Measurements from ENCODE around the gene ESRRA. TPM values are rescaled to one million over a fixed set of nuclear protein-coding genes. Genes with fewer than 3 reads are reported as not detected.
A peak's percentile ranks its signal among the peaks of the same experiment; 100 is the strongest.
"Not testable (repeated sequence)": the region's sequence is repeated elsewhere in the genome, so short reads cannot be mapped to it uniquely, and the experiment has no call there.

Gene ESRRA
- total and polyA plus RNA-seq, 9 of the 15 experiments (the other 6 are each of a cell fraction or from before 2014, with no cell fraction given) = 0.27 to 89.7 (median 23.7) TPM

DNA sequence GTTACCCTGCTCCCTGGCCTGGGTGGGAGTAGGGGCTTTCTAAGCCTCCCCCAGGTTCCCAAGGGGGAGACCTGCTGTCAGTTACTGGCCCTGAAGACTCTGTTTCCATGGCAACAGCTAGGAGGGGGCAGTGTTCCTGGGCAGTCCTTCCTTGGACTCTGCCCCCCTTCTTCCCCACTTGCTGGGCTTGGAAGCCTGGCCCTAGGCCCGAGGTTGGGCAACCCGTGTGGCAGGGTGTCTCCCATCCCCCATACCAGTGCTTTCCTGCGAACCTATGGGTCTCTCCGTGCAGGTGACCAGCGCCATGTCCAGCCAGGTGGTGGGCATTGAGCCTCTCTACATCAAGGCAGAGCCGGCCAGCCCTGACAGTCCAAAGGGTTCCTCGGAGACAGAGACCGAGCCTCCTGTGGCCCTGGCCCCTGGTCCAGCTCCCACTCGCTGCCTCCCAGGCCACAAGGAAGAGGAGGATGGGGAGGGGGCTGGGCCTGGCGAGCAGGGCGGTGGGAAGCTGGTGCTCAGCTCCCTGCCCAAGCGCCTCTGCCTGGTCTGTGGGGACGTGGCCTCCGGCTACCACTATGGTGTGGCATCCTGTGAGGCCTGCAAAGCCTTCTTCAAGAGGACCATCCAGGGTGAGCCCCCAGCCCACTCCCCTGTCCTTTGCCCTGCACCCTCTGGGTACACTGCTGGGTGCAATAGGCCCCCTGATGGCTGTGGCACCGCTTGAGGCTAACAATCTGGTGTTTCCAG lies 1.7 kb downstream of the ESRRA start (continued):
- TF ChIP-seq, protein P1, sequence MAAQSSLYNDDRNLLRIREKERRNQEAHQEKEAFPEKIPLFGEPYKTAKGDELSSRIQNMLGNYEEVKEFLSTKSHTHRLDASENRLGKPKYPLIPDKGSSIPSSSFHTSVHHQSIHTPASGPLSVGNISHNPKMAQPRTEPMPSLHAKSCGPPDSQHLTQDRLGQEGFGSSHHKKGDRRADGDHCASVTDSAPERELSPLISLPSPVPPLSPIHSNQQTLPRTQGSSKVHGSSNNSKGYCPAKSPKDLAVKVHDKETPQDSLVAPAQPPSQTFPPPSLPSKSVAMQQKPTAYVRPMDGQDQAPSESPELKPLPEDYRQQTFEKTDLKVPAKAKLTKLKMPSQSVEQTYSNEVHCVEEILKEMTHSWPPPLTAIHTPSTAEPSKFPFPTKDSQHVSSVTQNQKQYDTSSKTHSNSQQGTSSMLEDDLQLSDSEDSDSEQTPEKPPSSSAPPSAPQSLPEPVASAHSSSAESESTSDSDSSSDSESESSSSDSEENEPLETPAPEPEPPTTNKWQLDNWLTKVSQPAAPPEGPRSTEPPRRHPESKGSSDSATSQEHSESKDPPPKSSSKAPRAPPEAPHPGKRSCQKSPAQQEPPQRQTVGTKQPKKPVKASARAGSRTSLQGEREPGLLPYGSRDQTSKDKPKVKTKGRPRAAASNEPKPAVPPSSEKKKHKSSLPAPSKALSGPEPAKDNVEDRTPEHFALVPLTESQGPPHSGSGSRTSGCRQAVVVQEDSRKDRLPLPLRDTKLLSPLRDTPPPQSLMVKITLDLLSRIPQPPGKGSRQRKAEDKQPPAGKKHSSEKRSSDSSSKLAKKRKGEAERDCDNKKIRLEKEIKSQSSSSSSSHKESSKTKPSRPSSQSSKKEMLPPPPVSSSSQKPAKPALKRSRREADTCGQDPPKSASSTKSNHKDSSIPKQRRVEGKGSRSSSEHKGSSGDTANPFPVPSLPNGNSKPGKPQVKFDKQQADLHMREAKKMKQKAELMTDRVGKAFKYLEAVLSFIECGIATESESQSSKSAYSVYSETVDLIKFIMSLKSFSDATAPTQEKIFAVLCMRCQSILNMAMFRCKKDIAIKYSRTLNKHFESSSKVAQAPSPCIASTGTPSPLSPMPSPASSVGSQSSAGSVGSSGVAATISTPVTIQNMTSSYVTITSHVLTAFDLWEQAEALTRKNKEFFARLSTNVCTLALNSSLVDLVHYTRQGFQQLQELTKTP (IDR thresholded peaks at IDR 0.05; ENCODE audit: low read depth in 1 of 2, partially characterized antibody in 2 of 2) = no peak
- no peak for TF ChIP-seq NUFIP1 (IDR thresholded peaks at IDR 0.05; ENCODE audit: partially characterized antibody)
- TF ChIP-seq, protein P2, sequence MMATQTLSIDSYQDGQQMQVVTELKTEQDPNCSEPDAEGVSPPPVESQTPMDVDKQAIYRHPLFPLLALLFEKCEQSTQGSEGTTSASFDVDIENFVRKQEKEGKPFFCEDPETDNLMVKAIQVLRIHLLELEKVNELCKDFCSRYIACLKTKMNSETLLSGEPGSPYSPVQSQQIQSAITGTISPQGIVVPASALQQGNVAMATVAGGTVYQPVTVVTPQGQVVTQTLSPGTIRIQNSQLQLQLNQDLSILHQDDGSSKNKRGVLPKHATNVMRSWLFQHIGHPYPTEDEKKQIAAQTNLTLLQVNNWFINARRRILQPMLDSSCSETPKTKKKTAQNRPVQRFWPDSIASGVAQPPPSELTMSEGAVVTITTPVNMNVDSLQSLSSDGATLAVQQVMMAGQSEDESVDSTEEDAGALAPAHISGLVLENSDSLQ (IDR thresholded peaks at IDR 0.05) = peak; percentile 22; the same call in 1 of the 2 replicates
- TF ChIP-seq ZBTB7A (IDR thresholded peaks at IDR 0.05; ENCODE audit: borderline replicate concordance, control insufficient read depth, low read depth, low read length) = peak; percentile 59; the same call in 1 of the 2 replicates

DNA sequence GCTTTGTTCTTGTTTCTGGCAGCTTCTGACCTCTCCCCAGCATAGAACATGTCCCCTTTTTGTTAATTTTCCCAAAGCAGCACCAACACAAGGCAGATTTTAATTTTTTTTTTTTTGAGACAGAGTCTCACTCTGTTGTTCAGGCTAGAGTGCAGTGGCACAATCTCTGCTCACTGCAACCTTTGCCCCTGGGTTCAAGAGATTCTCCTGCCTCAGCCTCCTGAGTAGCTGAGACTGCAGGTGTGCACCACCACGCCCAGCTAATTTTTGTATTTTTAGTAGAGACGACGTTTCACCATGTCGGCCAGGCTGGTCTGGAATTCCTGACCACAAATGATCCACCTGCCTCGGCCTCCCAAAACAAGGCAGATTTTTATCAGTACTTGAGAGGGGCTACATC lies 2.5 kb downstream of the ESRRA start:
- H3K4me1 ChIP-seq (replicated peaks in 1 of 2; ENCODE audit: control insufficient read depth in 2 of 2, insufficient read depth in 2 of 2, low read length in 2 of 2) = peaks cover 29 to 45% of the 10 kb centered on the region in 2 experiments
- H3K27me3 ChIP-seq (ENCODE audit: control insufficient read depth in 2 of 2, insufficient read depth in 2 of 2, low read length in 2 of 2); H4K20me1 ChIP-seq (replicated peaks; ENCODE audit: control insufficient read depth, insufficient read depth, low read length); in situ Hi-C loops (cut with MboI); FAIRE-seq; H3K27ac ChIP-seq (ENCODE audit: extremely low read depth, low read depth, low read length); POLR2A ChIA-PET; BruUV-seq (replicated peaks); H3K4me3 ChIP-seq; CTCF ChIA-PET (ENCODE audit: low intra/inter-chr PET ratio); H3K9me1 ChIP-seq (ENCODE audit: control insufficient read depth, insufficient read depth, low read length); H2AFZ ChIP-seq (ENCODE audit: low read depth, low read length); ATAC-seq; DNase-seq (ENCODE audit: extremely low read depth in 1 of 4, low spot score in 3 of 4); H3K9me3 ChIP-seq (replicated peaks; ENCODE audit: control insufficient read depth, insufficient read depth, low read depth, low read length): not testable (repeated sequence)
- H3K79me2 ChIP-seq (ENCODE audit: control insufficient read depth, insufficient read depth, low read length) = peaks cover 56% of the 10 kb centered on the region
- 70% methylated on average over 5 of the region's 5 CpGs for WGBS (ENCODE audit: insufficient coverage, low coverage, missing lambda C conversion rate)
- peak overlapping the region; percentile 100; the same call in 1 of the 2 replicates for H3K4me2 ChIP-seq (ENCODE audit: insufficient read depth, low read length)
- H3K9ac ChIP-seq (ENCODE audit: insufficient read depth in 1 of 2, low read depth in 2 of 2, low read length in 2 of 2) = peak overlapping the region in 1 of 2 experiments; percentile 98; a peak in 1 of 4 replicates
- intact Hi-C loops (cut with micrococcal nuclease) = loop anchor here (10.0 kb wide), 2 partner anchors 63 to 473 kb away; partner anchors contain the start of genes FKBP2, MARK2 and PPP1R14B
- peaks cover 38% of the 10 kb centered on the region for H3K36me3 ChIP-seq (ENCODE audit: control insufficient read depth, insufficient read depth, low read length)
